Body of pancreas (tissue), 4 donors: ENCODE data around the gene CAMTA1.

Experiments used
- POLR2A ChIP-seq, 3 donors: fragments of 450-650 bp; IDR thresholded peaks; one replicate each; pipeline ENCODE4 v1.6.1; 2016; ENCODE audit warnings: antibody characterized with exemption in 3 of 3, mild to moderate bottlenecking in 2 of 3
- TF ChIP-seq, protein P1 (sequence below), 7 experiments: fragments of 450-650 bp in 4 of 7; fragments of 200-600 bp in 3 of 7; sonication (generic) in 3 of 7; IDR thresholded peaks; one replicate each; pipeline ENCODE4 v1.5.1; 2016 to 2019; ENCODE audit warnings: antibody characterized with exemption in 7 of 7

DNA sequence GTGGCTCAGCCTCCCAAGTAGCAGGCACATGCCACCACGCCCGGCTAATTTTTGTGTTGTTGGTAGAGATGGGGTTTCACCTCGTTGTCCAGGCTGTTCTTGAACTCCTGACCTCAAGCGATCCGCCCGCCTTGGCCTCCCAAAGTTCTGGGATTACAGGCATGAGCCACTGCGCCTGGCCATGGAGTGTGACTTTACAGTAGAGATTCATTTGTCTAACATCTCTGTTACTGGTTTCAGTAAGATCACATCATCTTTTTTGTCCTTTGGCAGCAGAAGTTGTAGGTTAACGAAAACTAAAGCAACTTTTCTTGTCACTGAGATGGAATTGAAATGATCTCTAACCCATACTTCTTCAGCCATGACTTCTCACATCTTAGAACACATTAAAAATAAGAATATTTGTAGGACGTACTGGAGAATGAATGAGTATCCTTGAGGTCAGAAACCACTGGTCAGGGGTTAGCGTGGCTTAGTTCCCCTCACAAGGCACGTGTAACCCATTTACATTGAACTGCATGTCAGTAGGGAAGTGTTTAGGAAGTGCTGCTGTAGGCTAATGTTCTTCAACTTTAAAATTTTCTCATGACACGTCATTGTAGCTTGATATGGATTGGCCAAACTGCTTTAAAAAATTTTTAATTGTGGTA, 75.9 kb downstream of the CAMTA1 start:
- TF ChIP-seq, protein P1, sequence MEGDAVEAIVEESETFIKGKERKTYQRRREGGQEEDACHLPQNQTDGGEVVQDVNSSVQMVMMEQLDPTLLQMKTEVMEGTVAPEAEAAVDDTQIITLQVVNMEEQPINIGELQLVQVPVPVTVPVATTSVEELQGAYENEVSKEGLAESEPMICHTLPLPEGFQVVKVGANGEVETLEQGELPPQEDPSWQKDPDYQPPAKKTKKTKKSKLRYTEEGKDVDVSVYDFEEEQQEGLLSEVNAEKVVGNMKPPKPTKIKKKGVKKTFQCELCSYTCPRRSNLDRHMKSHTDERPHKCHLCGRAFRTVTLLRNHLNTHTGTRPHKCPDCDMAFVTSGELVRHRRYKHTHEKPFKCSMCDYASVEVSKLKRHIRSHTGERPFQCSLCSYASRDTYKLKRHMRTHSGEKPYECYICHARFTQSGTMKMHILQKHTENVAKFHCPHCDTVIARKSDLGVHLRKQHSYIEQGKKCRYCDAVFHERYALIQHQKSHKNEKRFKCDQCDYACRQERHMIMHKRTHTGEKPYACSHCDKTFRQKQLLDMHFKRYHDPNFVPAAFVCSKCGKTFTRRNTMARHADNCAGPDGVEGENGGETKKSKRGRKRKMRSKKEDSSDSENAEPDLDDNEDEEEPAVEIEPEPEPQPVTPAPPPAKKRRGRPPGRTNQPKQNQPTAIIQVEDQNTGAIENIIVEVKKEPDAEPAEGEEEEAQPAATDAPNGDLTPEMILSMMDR (IDR thresholded peaks at IDR 0.05) = no peak
- no peak for TF ChIP-seq POLR2A (IDR thresholded peaks at IDR 0.05)
